ENCODE data around the gene DNAJC3.
"Not testable (repeated sequence)": the region's sequence is repeated elsewhere in the genome, so short reads cannot be mapped to it uniquely, and the experiment has no call there.

DNAJC3 gene

DNA sequence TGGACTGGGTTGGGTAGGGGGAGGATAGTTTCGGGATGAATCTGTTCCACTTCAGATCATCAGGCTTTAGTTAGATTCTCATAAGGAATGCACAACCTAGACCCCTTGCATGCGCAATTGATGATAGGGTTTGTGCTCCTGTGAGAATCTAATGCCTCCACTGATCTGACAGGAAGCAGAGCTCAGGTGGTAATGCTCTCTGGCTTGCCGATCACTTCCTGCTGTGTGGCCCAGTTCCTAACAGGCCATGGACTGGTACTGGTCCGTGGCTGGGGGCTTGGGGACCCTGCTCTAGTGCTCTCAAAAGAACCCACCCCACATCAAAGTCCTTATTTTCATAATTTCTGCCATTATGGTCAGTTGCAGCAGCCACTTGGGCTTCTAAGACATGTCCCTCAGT lies 30.1 kb downstream of the DNAJC3 start:
- no peak overlapping the region for H3K4me3 ChIP-seq (ENCODE audit: low read depth, low read length)
- no peaks in the 10 kb centered on the region for H3K4me1 ChIP-seq (ENCODE audit: control insufficient read depth, insufficient read depth, low read length)
- H3K27me3 ChIP-seq (ENCODE audit: control insufficient read depth, insufficient read depth, low read length), result no peaks in the 10 kb centered on the region
- no peaks in the 10 kb centered on the region for H3K9me3 ChIP-seq (ENCODE audit: control insufficient read depth, insufficient read depth, low read length)
- no peaks in the 10 kb centered on the region for H3K36me3 ChIP-seq (ENCODE audit: control insufficient read depth, insufficient read depth, low read length)
- H3K9ac ChIP-seq (ENCODE audit: low read depth, low read length), result no peak overlapping the region

DNA sequence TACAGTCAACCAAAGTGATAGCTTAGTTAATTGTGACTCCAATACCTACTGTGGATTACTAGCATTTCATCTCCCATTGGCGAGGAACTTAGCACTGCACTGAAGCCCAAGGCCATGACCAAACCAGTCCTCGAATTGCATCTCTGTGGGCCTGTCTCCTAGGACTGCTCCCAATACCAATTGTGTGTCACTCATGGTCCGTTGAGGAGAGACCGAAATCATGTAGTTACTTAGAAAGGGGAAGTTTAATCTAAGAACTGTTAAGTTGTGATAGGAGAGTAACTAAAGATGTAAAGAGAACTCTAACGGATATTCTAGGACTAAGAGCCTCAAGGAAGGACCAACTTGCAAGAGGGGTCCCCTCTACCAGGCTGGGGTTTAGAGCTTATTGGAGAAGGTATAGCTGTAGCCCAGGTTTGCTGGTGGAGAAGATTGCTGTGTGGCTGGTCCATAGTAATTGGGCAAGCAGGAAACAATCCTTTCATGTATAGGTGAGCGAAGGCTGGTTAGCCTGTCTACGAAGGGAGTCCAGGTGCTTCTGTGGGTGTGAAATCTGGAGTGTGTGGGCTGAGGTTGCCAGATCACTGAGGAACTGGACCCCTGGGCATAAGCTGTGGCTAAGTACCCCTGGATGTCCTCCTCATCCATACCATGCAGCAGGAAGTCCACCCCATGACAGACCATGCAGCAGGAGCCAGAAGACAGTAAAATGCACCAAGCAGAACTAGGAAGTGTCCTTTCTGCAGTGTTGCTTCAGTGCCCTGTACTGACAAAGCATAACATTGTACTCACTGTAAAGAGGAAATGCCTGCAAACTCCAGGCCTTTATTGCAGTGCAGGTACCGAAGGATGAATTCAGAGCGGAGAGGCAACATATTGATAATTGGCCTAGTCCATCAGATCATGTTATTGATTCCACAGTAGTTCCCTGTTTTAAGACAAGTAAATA lies 30.8 kb downstream of the DNAJC3 start:
- H3K9me3 ChIP-seq (ENCODE audit: control insufficient read depth, insufficient read depth, low read length), result no peaks in the 10 kb centered on the region
- no peak overlapping the region for H3K4me3 ChIP-seq (ENCODE audit: low read depth, low read length)
- no peaks in the 10 kb centered on the region for H3K4me1 ChIP-seq (ENCODE audit: control insufficient read depth, insufficient read depth, low read length)
- no peaks in the 10 kb centered on the region for H3K36me3 ChIP-seq (ENCODE audit: control insufficient read depth, insufficient read depth, low read length)
- H3K9ac ChIP-seq (ENCODE audit: low read depth, low read length), result no peak overlapping the region
- no peaks in the 10 kb centered on the region for H3K27me3 ChIP-seq (ENCODE audit: control insufficient read depth, insufficient read depth, low read length)

DNA sequence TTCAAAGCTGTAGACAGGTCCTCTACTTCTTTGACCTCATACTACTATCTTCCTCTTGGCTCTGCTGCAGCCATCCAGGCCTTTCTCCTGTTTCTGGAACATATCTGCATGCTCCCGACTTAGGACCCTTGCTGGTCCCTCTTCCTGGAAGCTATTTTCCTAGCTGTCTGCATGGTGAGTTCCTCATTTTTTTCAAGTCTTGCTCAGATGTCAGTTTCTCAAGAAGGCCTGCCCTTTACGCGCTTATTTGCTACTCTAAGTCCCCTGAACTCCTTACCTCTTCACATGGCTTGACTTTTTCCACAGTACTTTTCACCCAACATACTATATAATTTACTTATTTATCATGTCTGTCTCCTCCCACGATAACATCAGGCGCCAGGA lies 31.4 kb downstream of the DNAJC3 start:
- no peaks in the 10 kb centered on the region for H3K27me3 ChIP-seq (ENCODE audit: control insufficient read depth, insufficient read depth, low read length)
- H3K9me3 ChIP-seq (ENCODE audit: control insufficient read depth, insufficient read depth, low read length), result no peaks in the 10 kb centered on the region
- H3K4me3 ChIP-seq (ENCODE audit: low read depth, low read length), result no peak overlapping the region
- H3K4me1 ChIP-seq (ENCODE audit: control insufficient read depth, insufficient read depth, low read length), result no peaks in the 10 kb centered on the region
- no peak overlapping the region for H3K9ac ChIP-seq (ENCODE audit: low read depth, low read length)
- no peaks in the 10 kb centered on the region for H3K36me3 ChIP-seq (ENCODE audit: control insufficient read depth, insufficient read depth, low read length)

DNA sequence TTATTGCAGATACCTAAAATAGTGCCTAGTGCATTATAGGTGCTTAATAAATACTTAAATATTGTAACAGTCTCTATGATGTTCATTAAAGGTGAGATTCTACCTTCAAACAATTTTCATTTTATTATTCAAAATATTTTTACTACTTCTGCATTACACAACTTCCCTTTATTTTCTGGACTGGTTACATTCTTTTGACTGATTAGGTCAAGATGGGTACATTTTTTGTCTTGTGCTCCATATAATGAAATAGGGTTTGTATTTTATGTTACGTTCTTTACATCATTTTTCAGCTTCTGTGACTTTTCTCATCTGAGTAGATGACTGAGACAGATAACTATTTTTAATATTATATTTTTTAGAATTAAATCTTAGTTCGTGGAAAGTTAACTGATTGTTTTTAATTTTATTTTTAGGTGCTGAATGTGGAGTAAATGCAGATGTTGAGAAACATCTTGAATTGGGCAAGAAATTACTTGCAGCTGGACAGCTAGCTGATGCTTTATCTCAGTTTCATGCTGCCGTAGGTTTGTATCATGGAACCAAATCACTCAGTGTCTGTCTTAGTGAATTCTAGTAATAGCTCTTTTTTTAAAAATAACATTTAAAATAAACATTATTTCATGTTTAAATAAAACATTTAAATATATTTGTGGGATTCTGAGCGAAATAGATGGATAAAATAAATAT lies 32.0 kb downstream of the DNAJC3 start:
- H3K4me1 ChIP-seq (ENCODE audit: control insufficient read depth, insufficient read depth, low read length), result no peaks in the 10 kb centered on the region
- H3K9ac ChIP-seq (ENCODE audit: low read depth, low read length), result no peak overlapping the region
- no peak overlapping the region for H3K4me3 ChIP-seq (ENCODE audit: low read depth, low read length)
- H3K27me3 ChIP-seq (ENCODE audit: control insufficient read depth, insufficient read depth, low read length), result no peaks in the 10 kb centered on the region
- H3K9me3 ChIP-seq (ENCODE audit: control insufficient read depth, insufficient read depth, low read length), result no peaks in the 10 kb centered on the region
- H3K36me3 ChIP-seq (ENCODE audit: control insufficient read depth, insufficient read depth, low read length), result no peaks in the 10 kb centered on the region

DNA sequence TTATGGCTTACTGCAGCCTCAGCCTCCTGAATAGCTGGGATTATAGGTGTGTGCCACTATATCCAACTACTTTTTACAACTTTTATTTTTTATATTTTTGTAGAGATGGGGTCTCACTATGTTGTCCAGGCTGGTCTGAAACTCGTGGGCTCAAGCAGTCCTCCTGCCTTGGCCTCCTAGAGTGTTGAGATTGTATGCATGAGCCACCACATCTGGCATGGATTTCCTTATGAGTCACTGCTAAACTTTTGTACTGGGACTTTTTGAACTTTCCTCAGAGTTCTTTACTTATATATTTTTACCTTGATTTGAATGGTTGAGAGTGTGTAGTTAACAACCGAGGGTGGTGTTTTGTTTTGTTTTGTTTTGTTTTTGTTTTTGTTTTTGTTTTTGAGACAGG lies 33.4 kb downstream of the DNAJC3 start:
- H3K27me3 ChIP-seq (ENCODE audit: control insufficient read depth, insufficient read depth, low read length), result no peaks in the 10 kb centered on the region
- H3K9ac ChIP-seq (ENCODE audit: low read depth, low read length), result no peak overlapping the region
- no peaks in the 10 kb centered on the region for H3K4me1 ChIP-seq (ENCODE audit: control insufficient read depth, insufficient read depth, low read length)
- H3K36me3 ChIP-seq (ENCODE audit: control insufficient read depth, insufficient read depth, low read length), result no peaks in the 10 kb centered on the region
- no peak overlapping the region for H3K4me3 ChIP-seq (ENCODE audit: low read depth, low read length)
- H3K9me3 ChIP-seq (ENCODE audit: control insufficient read depth, insufficient read depth, low read length), result no peaks in the 10 kb centered on the region

DNA sequence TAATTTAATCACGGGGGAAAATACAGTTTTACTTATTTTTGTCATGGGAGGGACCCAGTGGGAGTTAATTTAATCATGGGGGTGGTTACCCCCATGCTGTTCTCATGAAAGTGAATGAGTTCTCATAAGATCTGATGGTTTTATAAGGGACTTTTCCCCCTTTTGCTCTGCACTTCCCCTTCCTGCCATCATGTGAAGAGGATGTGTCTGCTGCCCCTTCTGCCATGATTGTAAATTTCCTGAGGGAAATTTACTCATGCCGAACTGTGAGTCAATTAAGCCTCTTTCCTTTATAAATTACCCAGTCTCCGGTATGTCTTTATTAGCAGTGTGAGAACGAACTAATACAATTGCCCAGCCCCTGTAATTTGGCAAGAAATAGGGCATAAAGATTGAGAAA lies 35.9 kb downstream of the DNAJC3 start:
- not testable (repeated sequence) for H3K9ac ChIP-seq (ENCODE audit: low read depth, low read length); H3K4me1 ChIP-seq (ENCODE audit: control insufficient read depth, insufficient read depth, low read length); H3K27me3 ChIP-seq (ENCODE audit: control insufficient read depth, insufficient read depth, low read length); H3K36me3 ChIP-seq (ENCODE audit: control insufficient read depth, insufficient read depth, low read length); H3K4me3 ChIP-seq (ENCODE audit: low read depth, low read length); H3K9me3 ChIP-seq (ENCODE audit: control insufficient read depth, insufficient read depth, low read length)

DNA sequence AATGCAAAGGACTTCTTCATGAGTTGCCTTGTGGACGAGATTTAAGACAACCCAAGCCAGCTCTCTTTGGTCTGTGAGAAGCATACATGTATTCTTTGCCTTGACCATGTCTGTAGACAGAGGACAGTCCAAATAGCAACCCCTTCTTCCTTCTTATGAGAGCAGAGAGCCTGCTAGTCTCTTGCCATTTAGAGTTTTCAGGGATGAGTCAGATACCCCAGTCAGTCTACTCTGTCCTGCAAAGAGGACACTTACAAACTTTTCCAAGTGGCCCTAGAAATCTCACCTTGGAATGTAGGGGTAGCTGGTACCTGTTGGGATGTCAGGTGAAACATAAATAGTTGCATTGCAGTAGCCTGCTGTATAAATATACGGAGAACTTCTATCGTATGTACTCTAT lies 36.7 kb downstream of the DNAJC3 start:
- Histone ChIP-seq H3K36me3 (ENCODE audit: control insufficient read depth, insufficient read depth, low read length) (no peaks in the 10 kb centered on the region), H3K9me3 (ENCODE audit: control insufficient read depth, insufficient read depth, low read length) (no peaks in the 10 kb centered on the region)

DNA sequence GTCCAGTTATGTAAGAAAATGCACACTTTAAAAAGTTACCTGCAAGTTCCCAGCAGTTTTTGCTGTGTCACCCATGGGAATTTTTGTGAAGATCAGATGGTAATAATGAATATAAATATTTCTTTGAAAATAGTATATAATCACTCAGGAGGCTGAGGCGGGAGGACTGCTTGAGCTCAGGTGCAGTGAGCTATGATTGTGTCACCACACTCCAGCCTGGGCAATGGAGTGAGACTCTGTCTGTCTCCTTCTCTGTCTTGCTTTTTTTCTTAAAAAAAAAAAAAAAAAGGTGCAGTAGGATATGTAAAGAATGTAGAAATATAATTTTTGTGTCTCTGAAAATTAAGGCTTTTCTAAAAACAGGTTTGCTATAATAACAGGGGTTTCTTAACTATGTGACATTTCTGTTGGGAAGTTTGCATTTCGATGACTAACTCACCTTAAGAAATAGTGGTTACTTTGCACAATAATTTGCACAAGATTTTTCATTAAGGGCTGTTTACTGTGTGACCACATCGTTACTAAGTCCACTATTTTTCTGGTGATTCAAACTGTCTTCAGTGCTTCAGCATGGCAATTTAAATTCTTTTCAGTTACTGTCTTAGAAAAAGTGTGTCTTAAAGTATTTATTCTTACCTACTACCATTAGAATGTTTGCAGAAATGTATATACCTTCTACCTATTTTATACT lies 37.3 kb downstream of the DNAJC3 start:
- no peaks in the 10 kb centered on the region for H3K9me3 ChIP-seq (ENCODE audit: control insufficient read depth, insufficient read depth, low read length)
- H3K36me3 ChIP-seq (ENCODE audit: control insufficient read depth, insufficient read depth, low read length), result no peaks in the 10 kb centered on the region
- H3K9ac ChIP-seq (ENCODE audit: low read depth, low read length), result no peak overlapping the region
- no peaks in the 10 kb centered on the region for H3K4me1 ChIP-seq (ENCODE audit: control insufficient read depth, insufficient read depth, low read length)
- H3K4me3 ChIP-seq (ENCODE audit: low read depth, low read length), result no peak overlapping the region
- H3K27me3 ChIP-seq (ENCODE audit: control insufficient read depth, insufficient read depth, low read length), result no peaks in the 10 kb centered on the region

More for the DNA sequence above, 36.7 kb downstream of the DNAJC3 start:
- Histone ChIP-seq H3K4me1 (ENCODE audit: control insufficient read depth, insufficient read depth, low read length) (no peaks in the 10 kb centered on the region), H3K27me3 (ENCODE audit: control insufficient read depth, insufficient read depth, low read length) (no peaks in the 10 kb centered on the region), H3K4me3 (ENCODE audit: low read depth, low read length) (no peak overlapping the region), H3K9ac (ENCODE audit: low read depth, low read length) (no peak overlapping the region)

DNA sequence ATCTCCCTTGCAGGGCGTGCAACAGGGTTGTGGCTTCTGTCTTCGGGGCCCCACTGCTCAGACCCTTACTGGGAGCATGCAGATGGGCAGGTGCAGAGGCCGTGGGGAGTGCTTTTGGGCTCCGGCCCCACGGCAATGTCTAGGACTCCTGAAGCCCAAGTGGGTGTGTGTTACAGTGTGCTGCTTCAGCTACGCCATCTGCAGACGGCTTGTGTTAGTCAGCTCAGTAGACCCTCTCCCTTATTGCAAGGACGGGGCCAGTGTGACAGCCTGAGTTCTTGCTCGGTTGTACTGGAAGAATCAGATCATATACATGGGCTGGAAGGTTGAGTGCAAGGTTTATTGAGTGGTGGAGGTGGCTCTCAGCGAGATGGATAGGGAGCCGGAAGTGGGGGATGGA lies 39.3 kb downstream of the DNAJC3 start:
- H3K9ac ChIP-seq (ENCODE audit: low read depth, low read length), result no peak overlapping the region
- no peaks in the 10 kb centered on the region for H3K36me3 ChIP-seq (ENCODE audit: control insufficient read depth, insufficient read depth, low read length)
- H3K9me3 ChIP-seq (ENCODE audit: control insufficient read depth, insufficient read depth, low read length), result no peaks in the 10 kb centered on the region
- H3K4me1 ChIP-seq (ENCODE audit: control insufficient read depth, insufficient read depth, low read length), result no peaks in the 10 kb centered on the region
- no peaks in the 10 kb centered on the region for H3K27me3 ChIP-seq (ENCODE audit: control insufficient read depth, insufficient read depth, low read length)
- no peak overlapping the region for H3K4me3 ChIP-seq (ENCODE audit: low read depth, low read length)

DNA sequence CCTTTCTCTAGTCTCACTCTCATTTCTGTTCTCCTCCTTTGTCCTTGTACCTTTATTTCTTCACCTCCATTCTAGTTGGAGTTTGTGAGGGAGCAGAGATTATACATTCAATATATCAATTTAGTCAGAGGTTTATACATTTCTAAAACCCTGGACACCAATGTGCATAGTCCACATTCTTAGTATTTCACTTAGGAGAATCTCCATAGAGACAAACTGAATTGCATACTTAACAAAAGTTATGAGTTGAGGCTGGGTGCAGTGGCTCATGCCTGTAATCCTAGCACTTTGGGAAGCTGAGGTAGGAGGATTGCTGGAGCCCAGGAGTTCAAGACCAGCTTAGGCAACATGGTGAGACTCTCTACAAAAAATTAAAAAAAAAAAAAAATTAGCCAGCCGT lies 45.3 kb downstream of the DNAJC3 start:
- Histone ChIP-seq H3K9ac (ENCODE audit: low read depth, low read length) (no peak overlapping the region), H3K4me3 (ENCODE audit: low read depth, low read length) (no peak overlapping the region), H3K9me3 (ENCODE audit: control insufficient read depth, insufficient read depth, low read length) (no peaks in the 10 kb centered on the region)

DNA sequence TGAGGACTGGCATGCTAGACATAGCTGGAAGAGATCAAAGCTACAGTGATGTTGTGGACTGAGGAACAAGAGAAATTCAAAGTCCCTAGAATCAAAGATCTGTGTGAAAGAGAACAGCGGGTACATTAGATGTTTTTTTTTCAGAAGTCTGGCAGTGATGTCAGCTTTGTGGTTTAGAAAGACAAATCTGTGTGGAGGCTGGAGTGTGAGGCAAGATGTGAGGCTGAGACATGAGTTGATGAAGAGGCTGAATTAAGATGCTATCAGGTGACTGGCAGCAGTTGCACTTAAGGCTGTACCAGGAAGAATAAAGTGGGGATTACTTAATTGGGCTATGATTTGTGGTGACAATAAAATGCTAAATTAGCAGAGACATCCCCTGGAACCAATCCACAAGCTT lies 46.5 kb downstream of the DNAJC3 start:
- Histone ChIP-seq H3K9ac (ENCODE audit: low read depth, low read length) (no peak overlapping the region), H3K27me3 (ENCODE audit: control insufficient read depth, insufficient read depth, low read length) (no peaks in the 10 kb centered on the region), H3K36me3 (ENCODE audit: control insufficient read depth, insufficient read depth, low read length) (no peaks in the 10 kb centered on the region), H3K9me3 (ENCODE audit: control insufficient read depth, insufficient read depth, low read length) (no peaks in the 10 kb centered on the region), H3K4me1 (ENCODE audit: control insufficient read depth, insufficient read depth, low read length) (no peaks in the 10 kb centered on the region), H3K4me3 (ENCODE audit: low read depth, low read length) (no peak overlapping the region)

More for the DNA sequence above, 45.3 kb downstream of the DNAJC3 start:
- Histone ChIP-seq H3K36me3 (ENCODE audit: control insufficient read depth, insufficient read depth, low read length) (no peaks in the 10 kb centered on the region), H3K4me1 (ENCODE audit: control insufficient read depth, insufficient read depth, low read length) (no peaks in the 10 kb centered on the region), H3K27me3 (ENCODE audit: control insufficient read depth, insufficient read depth, low read length) (no peaks in the 10 kb centered on the region)
